Upper lobe of right lung (tissue), 1 donor: ENCODE measurements around the gene CD1E. TPM values are rescaled to one million over a fixed set of nuclear protein-coding genes. Genes with fewer than 3 reads are reported as not detected.
"Not testable (repeated sequence)": the region's sequence is repeated elsewhere in the genome, so short reads cannot be mapped to it uniquely, and the experiment has no call there.

Source experiments
- ATAC-seq: fragments of 200-7000 bp; cut with Tn5 transposase; one replicate; pipeline ENCODE4 v1.9.1; 2020; ENCODE audit warnings: mild to moderate bottlenecking, moderate library complexity
- DNase-seq: peaks from one replicate; pipeline ENCODE4 v3.0.0-alpha.2; 2020
- H3K27ac ChIP-seq: fragments of 200-600 bp; one replicate; pipeline ENCODE4 v1.8.0; 2022
- H3K27me3 ChIP-seq: fragments of 200-600 bp; one replicate; pipeline ENCODE4 v1.8.0; 2022; ENCODE audit warnings: mild to moderate bottlenecking
- H3K36me3 ChIP-seq: fragments of 200-600 bp; one replicate; pipeline ENCODE4 v1.8.0; 2022
- H3K4me1 ChIP-seq: fragments of 200-600 bp; one replicate; pipeline ENCODE4 v1.8.0; 2022
- H3K4me3 ChIP-seq: fragments of 200-600 bp; one replicate; pipeline ENCODE4 v1.8.0; 2022; ENCODE audit warnings: mild to moderate bottlenecking
- H3K9me3 ChIP-seq: fragments of 200-600 bp; one replicate; pipeline ENCODE4 v1.8.0; 2022
- CTCF ChIP-seq: fragments of 200-600 bp; IDR thresholded peaks from one replicate; pipeline ENCODE4 v1.8.0; 2022; ENCODE audit warnings: antibody characterized with exemption
- intact Hi-C: fragments of 100-400 bp; cut with DNase I; formaldehyde crosslinking; loops from one replicate; pipeline ENCODE4 v1.11.0; 2022
- total RNA-seq: library from RNA; stranded (reverse); fragmentation: NEBNext Ultra II Directional; extraction: Animal tissue kit (Norgen Biotek cat#: 25700); gene quantifications from one replicate; pipeline ENCODE4 v1.2.1, GENCODE V29; 2021
- donor health status: DM: no; HTN: yes; CAD: no; lungs with severe emphysema.

The CD1E gene
- total RNA-seq, 1 donor from 2014 or later: 3.8 TPM

DNA sequence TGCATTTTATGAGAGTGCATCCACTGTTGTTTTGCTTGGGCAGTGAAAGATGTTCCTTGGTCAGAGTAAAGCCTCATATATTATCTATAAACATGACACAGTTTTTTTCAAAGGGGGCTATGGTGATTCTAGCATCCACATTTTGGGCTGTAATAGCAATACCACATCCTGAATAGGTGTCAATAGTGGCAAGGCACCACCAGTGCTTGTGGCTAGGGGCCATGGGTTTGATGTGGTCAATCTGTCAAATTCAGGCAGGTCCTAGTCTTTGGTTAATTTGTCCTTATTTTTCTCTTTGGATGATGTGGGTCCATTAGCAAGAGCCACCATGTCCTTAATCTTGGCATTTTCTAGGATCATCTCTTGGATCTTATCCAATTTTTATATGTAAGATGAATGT, 13.1 kb downstream of the CD1E start:
- Histone ChIP-seq H3K27ac (no peak overlapping the region), H3K36me3 (no peaks in the 10 kb centered on the region), H3K9me3 (no peaks in the 10 kb centered on the region), H3K4me3 (no peak overlapping the region), H3K4me1 (no peaks in the 10 kb centered on the region), H3K27me3 (peaks cover 4% of the 10 kb centered on the region)
- TF ChIP-seq CTCF: no peak
- DNase-seq (no peak), ATAC-seq (no peak)
- intact Hi-C loops: no loop called here

GRCh38 chr1:158371188-158371953, 17.7 kb downstream of the CD1E start:
- H3K27me3 ChIP-seq: peaks cover 4% of the 10 kb centered on the region
- no peak overlapping the region for H3K27ac ChIP-seq
- ATAC-seq (no peak), DNase-seq (no peak)
- H3K4me3 ChIP-seq: no peak overlapping the region
- no peak for TF ChIP-seq CTCF
- peaks cover 4% of the 10 kb centered on the region for H3K9me3 ChIP-seq
- no peaks in the 10 kb centered on the region for H3K36me3 ChIP-seq
- intact Hi-C loops: no loop called here
- H3K4me1 ChIP-seq: no peaks in the 10 kb centered on the region

DNA sequence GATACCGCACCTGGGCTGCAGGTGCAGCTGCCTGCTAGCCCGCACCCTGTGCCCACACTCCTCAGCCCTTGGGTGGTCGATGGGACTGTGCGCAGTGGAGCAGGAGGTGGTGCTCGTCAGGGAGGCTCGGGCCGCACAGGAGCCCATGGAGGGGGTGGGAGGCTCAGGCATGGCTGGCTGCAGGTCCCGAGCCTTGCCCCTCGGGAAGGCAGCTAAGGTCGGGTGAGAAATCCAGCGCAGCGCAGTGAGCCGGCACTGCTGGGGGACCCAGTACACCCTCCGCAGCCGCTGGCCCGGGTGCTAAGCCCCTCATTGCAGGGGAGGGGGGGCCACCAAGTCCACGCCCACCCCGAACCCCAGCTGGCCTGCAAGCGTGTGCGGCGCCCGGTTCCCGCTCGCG, 20.4 kb downstream of the CD1E start:
- H3K36me3 ChIP-seq, H3K27ac ChIP-seq, intact Hi-C loops, H3K9me3 ChIP-seq, DNase-seq, H3K4me3 ChIP-seq, ATAC-seq, H3K27me3 ChIP-seq, H3K4me1 ChIP-seq: not testable (repeated sequence)

- no peak for ATAC-seq
- intact Hi-C loops: no loop called here
Observed at GRCh38 chr1:158374860-158375259, 21.2 kb downstream of the CD1E start.

GRCh38 chr1:158390331-158390730, 36.6 kb downstream of the CD1E start:
- no peak for TF ChIP-seq CTCF
- Histone ChIP-seq H3K9me3 (no peaks in the 10 kb centered on the region), H3K4me1 (no peaks in the 10 kb centered on the region), H3K27ac (no peak overlapping the region), H3K27me3 (no peaks in the 10 kb centered on the region), H3K4me3 (no peak overlapping the region), H3K36me3 (no peaks in the 10 kb centered on the region)
- DNase-seq (no peak), ATAC-seq (no peak)
- intact Hi-C loops: no loop called here

More at GRCh38 chr1:158374860-158375259, 21.2 kb downstream of the CD1E start:
- Histone ChIP-seq H3K27ac (no peak overlapping the region), H3K27me3 (peaks cover 3% of the 10 kb centered on the region), H3K4me3 (no peak overlapping the region), H3K36me3 (no peaks in the 10 kb centered on the region), H3K4me1 (no peaks in the 10 kb centered on the region), H3K9me3 (peaks cover 4% of the 10 kb centered on the region)
- TF ChIP-seq CTCF: no peak
- no peak for DNase-seq

DNA sequence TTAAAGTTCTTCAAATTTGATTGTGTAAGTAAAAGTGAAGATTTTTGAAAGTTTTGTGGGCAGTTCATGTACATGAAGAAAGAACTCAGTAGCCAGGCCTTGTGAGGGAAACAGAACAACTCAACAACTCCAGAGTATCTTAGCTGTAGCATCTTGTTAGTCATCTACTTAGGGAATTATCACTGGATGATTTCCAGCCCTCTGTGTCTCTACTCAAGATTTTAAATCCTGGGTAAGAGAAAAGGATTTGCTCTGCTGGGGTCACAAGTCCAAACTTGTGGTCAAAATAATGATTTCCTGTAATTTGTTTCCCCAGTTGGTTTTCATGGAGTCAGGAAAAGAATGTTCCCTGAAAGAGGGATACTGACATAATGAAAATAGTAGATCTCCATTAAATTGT, 37.4 kb downstream of the CD1E start:
- no peaks in the 10 kb centered on the region for H3K4me1 ChIP-seq
- no peaks in the 10 kb centered on the region for H3K36me3 ChIP-seq
- H3K27me3 ChIP-seq: no peaks in the 10 kb centered on the region
- no peak for ATAC-seq
- no peak for DNase-seq
- intact Hi-C loops: no loop called here
- H3K4me3 ChIP-seq: no peak overlapping the region
- no peaks in the 10 kb centered on the region for H3K9me3 ChIP-seq
- no peak for TF ChIP-seq CTCF
- H3K27ac ChIP-seq: no peak overlapping the region
